Right hindlimb (tissue), 1 donor: Measurements from ENCODE around the gene ADTRP.
"Not testable (repeated sequence)": the region's sequence is repeated elsewhere in the genome, so short reads cannot be mapped to it uniquely, and the experiment has no call there.

Source experiments
- DNase-seq: peaks from one replicate; pipeline ENCODE4 v3.0.0-alpha.2; 2018

Gene ADTRP

GRCh38 chr6:11689847-11690246, 88.8 kb downstream of the ADTRP start:
- no peak for DNase-seq

- DNase-seq = not testable (repeated sequence)
Measured at GRCh38 chr6:11689400-11689799, 89.2 kb downstream of the ADTRP start.

- DNase-seq = no peak
Measured at GRCh38 chr6:11688425-11688709, 90.2 kb downstream of the ADTRP start.

- DNase-seq = no peak
Measured at GRCh38 chr6:11685481-11686093, 93.0 kb downstream of the ADTRP start.

GRCh38 chr6:11684901-11685480, 93.6 kb downstream of the ADTRP start:
- DNase-seq = no peak

GRCh38 chr6:11683871-11684270, 94.7 kb downstream of the ADTRP start:
- DNase-seq = no peak

GRCh38 chr6:11682561-11682975, 96.0 kb downstream of the ADTRP start:
- DNase-seq = no peak

GRCh38 chr6:11681770-11682169, 96.8 kb downstream of the ADTRP start:
- no peak for DNase-seq

GRCh38 chr6:11681357-11681756, 97.2 kb downstream of the ADTRP start:
- no peak for DNase-seq

GRCh38 chr6:11680479-11680878, 98.1 kb downstream of the ADTRP start:
- DNase-seq = not testable (repeated sequence)

GRCh38 chr6:11679099-11679498, 99.5 kb downstream of the ADTRP start:
- no peak for DNase-seq

- no peak for DNase-seq
Measured at GRCh38 chr6:11675601-11676000, 103.0 kb downstream of the ADTRP start.

- no peak for DNase-seq
Measured at GRCh38 chr6:11672669-11673068, 105.9 kb downstream of the ADTRP start.

- no peak for DNase-seq
Measured at GRCh38 chr6:11672256-11672655, 106.3 kb downstream of the ADTRP start.

GRCh38 chr6:11669696-11670095, 108.9 kb downstream of the ADTRP start:
- no peak for DNase-seq

GRCh38 chr6:11668455-11668854, 110.1 kb downstream of the ADTRP start:
- DNase-seq = no peak

- DNase-seq = no peak
Measured at GRCh38 chr6:11667876-11668275, 110.7 kb downstream of the ADTRP start.

- no peak for DNase-seq
Measured at GRCh38 chr6:11665604-11666326, 112.8 kb downstream of the ADTRP start.
